ENCODE results near the gene CNOT3. TPM values are rescaled to one million over a fixed set of nuclear protein-coding genes. Genes with fewer than 3 reads are reported as not detected.

The CNOT3 gene
- polyA plus RNA-seq, 1 of the 3 experiments (the other 2 are of a cell fraction): 14.2 TPM

DNA sequence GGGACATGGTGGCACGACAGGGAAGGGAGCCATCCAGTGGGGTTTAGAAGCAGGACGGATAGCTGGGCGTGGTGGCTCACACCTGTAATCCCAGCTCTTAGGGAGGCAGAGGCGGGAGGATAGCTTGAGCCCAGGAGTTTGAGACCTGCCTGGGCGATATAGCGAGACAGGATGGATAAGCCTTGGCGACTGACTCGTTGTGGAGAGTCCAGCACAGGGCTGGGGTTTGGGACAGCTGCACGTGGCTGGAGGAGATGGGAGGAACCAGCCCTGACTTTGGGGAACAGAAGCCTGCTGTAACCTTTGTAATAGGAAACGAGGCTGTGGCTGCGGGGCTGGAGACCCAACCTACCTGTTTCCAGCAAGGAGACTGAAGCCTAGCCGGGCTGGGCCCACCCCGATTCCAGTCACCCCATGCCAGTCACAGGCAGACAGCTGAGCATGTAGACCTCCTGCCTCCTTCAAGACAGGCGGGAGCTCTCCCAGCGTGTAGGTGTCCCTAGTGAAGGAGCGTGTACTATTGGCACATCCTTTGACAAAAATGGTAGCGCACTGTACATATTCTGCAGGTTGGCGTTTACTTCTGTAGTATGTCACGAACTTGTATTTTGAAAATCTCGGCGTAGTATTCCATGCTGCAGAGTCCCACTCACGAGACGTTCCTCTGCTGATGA is 13.9 kb downstream of the CNOT3 start (continued):
- no peak for TF ChIP-seq CHD2 (IDR thresholded peaks at IDR 0.05; ENCODE audit: low read length, partially characterized antibody)

DNA sequence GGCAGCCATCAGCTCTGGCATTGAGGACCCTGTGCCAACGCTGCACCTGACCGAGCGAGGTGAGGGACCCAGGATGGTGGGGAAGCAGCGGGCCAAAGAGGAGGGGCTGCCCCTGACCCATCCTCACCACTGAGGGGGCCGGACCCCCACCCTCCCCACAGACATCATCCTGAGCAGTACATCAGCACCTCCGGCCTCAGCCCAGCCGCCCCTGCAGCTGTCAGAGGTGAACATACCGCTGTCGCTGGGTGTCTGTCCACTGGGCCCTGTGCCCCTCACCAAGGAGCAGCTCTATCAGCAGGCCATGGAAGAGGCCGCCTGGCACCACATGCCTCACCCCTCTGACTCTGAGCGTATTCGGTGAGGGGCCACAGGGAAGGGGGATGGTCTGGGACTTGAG is 14.7 kb downstream of the CNOT3 start:
- peaks cover 29 to 89% of the 10 kb centered on the region in 2 experiments for H3K36me3 ChIP-seq (replicated peaks in 1 of 2; ENCODE audit: control insufficient read depth in 1 of 2, insufficient read depth in 2 of 2, low read length in 1 of 2)
- POLR2A ChIA-PET: no interaction called here

More for the DNA sequence above, 14.7 kb downstream of the CNOT3 start:
- TF ChIP-seq, protein P1, sequence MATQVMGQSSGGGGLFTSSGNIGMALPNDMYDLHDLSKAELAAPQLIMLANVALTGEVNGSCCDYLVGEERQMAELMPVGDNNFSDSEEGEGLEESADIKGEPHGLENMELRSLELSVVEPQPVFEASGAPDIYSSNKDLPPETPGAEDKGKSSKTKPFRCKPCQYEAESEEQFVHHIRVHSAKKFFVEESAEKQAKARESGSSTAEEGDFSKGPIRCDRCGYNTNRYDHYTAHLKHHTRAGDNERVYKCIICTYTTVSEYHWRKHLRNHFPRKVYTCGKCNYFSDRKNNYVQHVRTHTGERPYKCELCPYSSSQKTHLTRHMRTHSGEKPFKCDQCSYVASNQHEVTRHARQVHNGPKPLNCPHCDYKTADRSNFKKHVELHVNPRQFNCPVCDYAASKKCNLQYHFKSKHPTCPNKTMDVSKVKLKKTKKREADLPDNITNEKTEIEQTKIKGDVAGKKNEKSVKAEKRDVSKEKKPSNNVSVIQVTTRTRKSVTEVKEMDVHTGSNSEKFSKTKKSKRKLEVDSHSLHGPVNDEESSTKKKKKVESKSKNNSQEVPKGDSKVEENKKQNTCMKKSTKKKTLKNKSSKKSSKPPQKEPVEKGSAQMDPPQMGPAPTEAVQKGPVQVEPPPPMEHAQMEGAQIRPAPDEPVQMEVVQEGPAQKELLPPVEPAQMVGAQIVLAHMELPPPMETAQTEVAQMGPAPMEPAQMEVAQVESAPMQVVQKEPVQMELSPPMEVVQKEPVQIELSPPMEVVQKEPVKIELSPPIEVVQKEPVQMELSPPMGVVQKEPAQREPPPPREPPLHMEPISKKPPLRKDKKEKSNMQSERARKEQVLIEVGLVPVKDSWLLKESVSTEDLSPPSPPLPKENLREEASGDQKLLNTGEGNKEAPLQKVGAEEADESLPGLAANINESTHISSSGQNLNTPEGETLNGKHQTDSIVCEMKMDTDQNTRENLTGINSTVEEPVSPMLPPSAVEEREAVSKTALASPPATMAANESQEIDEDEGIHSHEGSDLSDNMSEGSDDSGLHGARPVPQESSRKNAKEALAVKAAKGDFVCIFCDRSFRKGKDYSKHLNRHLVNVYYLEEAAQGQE (IDR thresholded peaks at IDR 0.05; ENCODE audit: low read depth, low read length): no peak
- TF ChIP-seq, protein P2, sequence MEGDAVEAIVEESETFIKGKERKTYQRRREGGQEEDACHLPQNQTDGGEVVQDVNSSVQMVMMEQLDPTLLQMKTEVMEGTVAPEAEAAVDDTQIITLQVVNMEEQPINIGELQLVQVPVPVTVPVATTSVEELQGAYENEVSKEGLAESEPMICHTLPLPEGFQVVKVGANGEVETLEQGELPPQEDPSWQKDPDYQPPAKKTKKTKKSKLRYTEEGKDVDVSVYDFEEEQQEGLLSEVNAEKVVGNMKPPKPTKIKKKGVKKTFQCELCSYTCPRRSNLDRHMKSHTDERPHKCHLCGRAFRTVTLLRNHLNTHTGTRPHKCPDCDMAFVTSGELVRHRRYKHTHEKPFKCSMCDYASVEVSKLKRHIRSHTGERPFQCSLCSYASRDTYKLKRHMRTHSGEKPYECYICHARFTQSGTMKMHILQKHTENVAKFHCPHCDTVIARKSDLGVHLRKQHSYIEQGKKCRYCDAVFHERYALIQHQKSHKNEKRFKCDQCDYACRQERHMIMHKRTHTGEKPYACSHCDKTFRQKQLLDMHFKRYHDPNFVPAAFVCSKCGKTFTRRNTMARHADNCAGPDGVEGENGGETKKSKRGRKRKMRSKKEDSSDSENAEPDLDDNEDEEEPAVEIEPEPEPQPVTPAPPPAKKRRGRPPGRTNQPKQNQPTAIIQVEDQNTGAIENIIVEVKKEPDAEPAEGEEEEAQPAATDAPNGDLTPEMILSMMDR (IDR thresholded peaks at IDR 0.05): no peak
- TF ChIP-seq MXI1 (IDR thresholded peaks at IDR 0.05; ENCODE audit: low read depth, low read length): no peak
- TF ChIP-seq NRF1 (IDR thresholded peaks at IDR 0.05; ENCODE audit: low read depth, low read length): no peak
- TF ChIP-seq FOXM1 (IDR thresholded peaks at IDR 0.05; ENCODE audit: low read depth): no peak
- no peak for TF ChIP-seq FOSL2 (IDR thresholded peaks at IDR 0.05; ENCODE audit: borderline replicate concordance, low read depth)
- no peak for TF ChIP-seq RFX5 (IDR thresholded peaks at IDR 0.05; ENCODE audit: low read length)
- TF ChIP-seq, protein P3, sequence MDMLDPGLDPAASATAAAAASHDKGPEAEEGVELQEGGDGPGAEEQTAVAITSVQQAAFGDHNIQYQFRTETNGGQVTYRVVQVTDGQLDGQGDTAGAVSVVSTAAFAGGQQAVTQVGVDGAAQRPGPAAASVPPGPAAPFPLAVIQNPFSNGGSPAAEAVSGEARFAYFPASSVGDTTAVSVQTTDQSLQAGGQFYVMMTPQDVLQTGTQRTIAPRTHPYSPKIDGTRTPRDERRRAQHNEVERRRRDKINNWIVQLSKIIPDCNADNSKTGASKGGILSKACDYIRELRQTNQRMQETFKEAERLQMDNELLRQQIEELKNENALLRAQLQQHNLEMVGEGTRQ (IDR thresholded peaks at IDR 0.05; ENCODE audit: borderline replicate concordance, low read depth, low read length): no peak
- no peak for TF ChIP-seq GABPA (IDR thresholded peaks at IDR 0.05; ENCODE audit: low read depth)
- TF ChIP-seq, protein P4, sequence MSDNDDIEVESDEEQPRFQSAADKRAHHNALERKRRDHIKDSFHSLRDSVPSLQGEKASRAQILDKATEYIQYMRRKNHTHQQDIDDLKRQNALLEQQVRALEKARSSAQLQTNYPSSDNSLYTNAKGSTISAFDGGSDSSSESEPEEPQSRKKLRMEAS (IDR thresholded peaks at IDR 0.05; ENCODE audit: low read depth): no peak
- TF ChIP-seq, protein P5, sequence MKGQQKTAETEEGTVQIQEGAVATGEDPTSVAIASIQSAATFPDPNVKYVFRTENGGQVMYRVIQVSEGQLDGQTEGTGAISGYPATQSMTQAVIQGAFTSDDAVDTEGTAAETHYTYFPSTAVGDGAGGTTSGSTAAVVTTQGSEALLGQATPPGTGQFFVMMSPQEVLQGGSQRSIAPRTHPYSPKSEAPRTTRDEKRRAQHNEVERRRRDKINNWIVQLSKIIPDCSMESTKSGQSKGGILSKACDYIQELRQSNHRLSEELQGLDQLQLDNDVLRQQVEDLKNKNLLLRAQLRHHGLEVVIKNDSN (IDR thresholded peaks at IDR 0.05; ENCODE audit: borderline replicate concordance, low read depth): no peak
- TF ChIP-seq, protein P6, sequence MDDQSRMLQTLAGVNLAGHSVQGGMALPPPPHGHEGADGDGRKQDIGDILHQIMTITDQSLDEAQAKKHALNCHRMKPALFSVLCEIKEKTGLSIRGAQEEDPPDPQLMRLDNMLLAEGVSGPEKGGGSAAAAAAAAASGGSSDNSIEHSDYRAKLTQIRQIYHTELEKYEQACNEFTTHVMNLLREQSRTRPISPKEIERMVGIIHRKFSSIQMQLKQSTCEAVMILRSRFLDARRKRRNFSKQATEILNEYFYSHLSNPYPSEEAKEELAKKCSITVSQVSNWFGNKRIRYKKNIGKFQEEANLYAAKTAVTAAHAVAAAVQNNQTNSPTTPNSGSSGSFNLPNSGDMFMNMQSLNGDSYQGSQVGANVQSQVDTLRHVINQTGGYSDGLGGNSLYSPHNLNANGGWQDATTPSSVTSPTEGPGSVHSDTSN (IDR thresholded peaks at IDR 0.05): no peak
- Histone ChIP-seq H3K9ac (no peak overlapping the region), H3F3A (replicated peaks; ENCODE audit: insufficient read depth) (peaks cover 19% of the 10 kb centered on the region), H4K20me1 (ENCODE audit: insufficient read depth) (no peaks in the 10 kb centered on the region), H3K9me3 (no peaks in the 10 kb centered on the region), H3K4me1 (ENCODE audit: control insufficient read depth in 1 of 2, insufficient read depth in 2 of 2, low read depth in 1 of 2, low read length in 1 of 2) (no peaks in the 10 kb centered on the region), H3K4me2 (no peak overlapping the region), H3K4me3 (ENCODE audit: low read depth in 2 of 2, low read length in 1 of 2) (no peak overlapping the region), H3K27ac (ENCODE audit: low read depth in 2 of 2, low read length in 1 of 2) (no peak overlapping the region), H3K27me3 (ENCODE audit: insufficient read depth) (no peaks in the 10 kb centered on the region), H3K79me2 (ENCODE audit: insufficient read depth) (no peaks in the 10 kb centered on the region), H3K9me2 (no peaks in the 10 kb centered on the region), H2AFZ (ENCODE audit: low read depth) (no peak overlapping the region)
- DNase-seq: no peak
- CTCF ChIA-PET: no interaction called here
- 90% methylated on average over 2 of the region's 12 CpGs for WGBS (ENCODE audit: low lambda C conversion rate)
